Tibial nerve (tissue), 4 donors: Measurements from ENCODE around the gene RRP36. TPM values are rescaled to one million over a fixed set of nuclear protein-coding genes. Genes with fewer than 3 reads are reported as not detected.
"Not testable (repeated sequence)": the region's sequence is repeated elsewhere in the genome, so short reads cannot be mapped to it uniquely, and the experiment has no call there.

Experiments used
- DNase-seq, 2 donors: peaks; one replicate each; pipeline ENCODE4 v3.0.0-alpha.2; 2019; ENCODE audit warnings: low spot score in 2 of 2
- H3K27ac ChIP-seq, 4 donors: fragments of 200-600 bp; sonication (generic) in 3 of 4; one replicate each; pipeline ENCODE4 v1.5.1; 2017 to 2019; ENCODE audit warnings: mild to moderate bottlenecking in 1 of 4
- H3K27me3 ChIP-seq, 2 donors: fragments of 200-600 bp; sonication (generic) in 1 of 2; one replicate each; pipeline versions ENCODE4 v1.5.1 to v1.6.0; 2017 to 2019
- H3K36me3 ChIP-seq, 3 donors: fragments of 200-600 bp; sonication (generic); one replicate each; pipeline ENCODE4 v1.5.1; 2018 to 2019
- H3K4me1 ChIP-seq, 4 donors: fragments of 200-600 bp; sonication (generic) in 3 of 4; one replicate each; pipeline ENCODE4 v1.5.1; 2017 to 2019
- H3K4me3 ChIP-seq, 4 donors: fragments of 200-600 bp; sonication (generic) in 3 of 4; one replicate each; pipeline ENCODE4 v1.5.1; 2017 to 2019; ENCODE audit warnings: mild to moderate bottlenecking in 1 of 4, moderate library complexity in 1 of 4
- H3K9me3 ChIP-seq, 4 donors: fragments of 200-600 bp; sonication (generic) in 3 of 4; one replicate each; pipeline ENCODE4 v1.5.1; 2017 to 2019
- CTCF ChIP-seq, 5 experiments: fragments of 200-600 bp in 3 of 5; fragments of 450-650 bp in 2 of 5; sonication (generic) in 3 of 5; IDR thresholded peaks; one replicate each; pipeline ENCODE4 v1.5.1; 2016 to 2019; ENCODE audit warnings: antibody characterized with exemption in 5 of 5, mild to moderate bottlenecking in 3 of 5, moderate library complexity in 2 of 5
- EP300 ChIP-seq, 2 donors: sonication (generic); formaldehyde crosslinking; IDR thresholded peaks; one replicate each; pipeline ENCODE4 v1.6.1; 2017; ENCODE audit warnings: antibody characterized with exemption in 2 of 2, mild to moderate bottlenecking in 1 of 2
- POLR2A ChIP-seq, 2 donors: fragments of 450-650 bp; IDR thresholded peaks; one replicate each; pipeline ENCODE4 v1.6.1; 2017; ENCODE audit warnings: antibody characterized with exemption in 2 of 2, mild to moderate bottlenecking in 2 of 2, moderate library complexity in 2 of 2
- WGBS, 2 donors: methylation state at CpG; one replicate each; pipeline ENCODE4 v1.1.5; 2018; 5-methylcytosine and 5-hydroxymethylcytosine counted together
- total RNA-seq, 4 donors: library from RNA; depleted of rRNA; stranded (reverse); fragments of >200 nt; gene quantifications; one replicate each; pipeline ENCODE4 v1.1.0, GENCODE V29; 2016

RRP36 gene
- total RNA-seq, 4 donors from 2014 or later = 39.1 to 96.3 (median 52.8) TPM

- Histone ChIP-seq H3K36me3 (peaks cover 0 to 99% (median 26%) of the 10 kb centered on the region in 3 donors), H3K9me3 (no peaks in the 10 kb centered on the region), H3K4me3 (no peak overlapping the region), H3K27me3 (no peaks in the 10 kb centered on the region), H3K27ac (no peak overlapping the region), H3K4me1 (no peaks in the 10 kb centered on the region)
- no peak for TF ChIP-seq POLR2A (IDR thresholded peaks at IDR 0.05)
- TF ChIP-seq EP300 (IDR thresholded peaks at IDR 0.05) = no peak
- TF ChIP-seq CTCF (IDR thresholded peaks at IDR 0.05) = no peak
- 89 to 95% methylated on average over 18 of the region's 18 CpGs for WGBS, 2 donors
- no peak for DNase-seq
Observed at GRCh38 chr6:43040542-43041257, 19.3 kb downstream of the RRP36 start.

- not testable (repeated sequence) for H3K27me3 ChIP-seq, H3K4me3 ChIP-seq, H3K27ac ChIP-seq, H3K4me1 ChIP-seq, DNase-seq, H3K9me3 ChIP-seq
- WGBS, 2 donors = 91 to 92% methylated on average over 8 of the region's 8 CpGs
- H3K36me3 ChIP-seq = peaks cover 0 to 99% (median 26%) of the 10 kb centered on the region in 3 donors
Observed at GRCh38 chr6:43041475-43041874, 20.1 kb downstream of the RRP36 start.

- H3K27me3 ChIP-seq = no peaks in the 10 kb centered on the region
- H3K4me1 ChIP-seq = no peaks in the 10 kb centered on the region
- peaks cover 0 to 99% (median 20%) of the 10 kb centered on the region in 3 donors for H3K36me3 ChIP-seq
- DNase-seq = no peak
- no peak overlapping the region for H3K27ac ChIP-seq
- H3K4me3 ChIP-seq = no peak overlapping the region
- TF ChIP-seq EP300 (IDR thresholded peaks at IDR 0.05) = no peak
- no peak for TF ChIP-seq POLR2A (IDR thresholded peaks at IDR 0.05)
- no peak for TF ChIP-seq CTCF (IDR thresholded peaks at IDR 0.05)
- H3K9me3 ChIP-seq = no peaks in the 10 kb centered on the region
- WGBS, 2 donors = 88 to 94% methylated on average over 9 of the region's 9 CpGs
Observed at GRCh38 chr6:43043310-43043709, 21.9 kb downstream of the RRP36 start.

GRCh38 chr6:43045371-43045930 is 24.0 kb downstream of the RRP36 start:
- H3K36me3 ChIP-seq = peaks cover 0 to 99% (median 18%) of the 10 kb centered on the region in 3 donors

GRCh38 chr6:43047998-43048397 is 26.6 kb downstream of the RRP36 start:
- H3K9me3 ChIP-seq = no peaks in the 10 kb centered on the region
- no peak for DNase-seq
- no peaks in the 10 kb centered on the region for H3K27me3 ChIP-seq
- H3K4me3 ChIP-seq = no peak overlapping the region
- no peak overlapping the region for H3K27ac ChIP-seq
- H3K36me3 ChIP-seq = peaks cover 0 to 85% (median 14%) of the 10 kb centered on the region in 3 donors
- 84 to 92% methylated on average over 6 to 7 of the region's 7 CpGs for WGBS, 2 donors
- no peak for TF ChIP-seq EP300 (IDR thresholded peaks at IDR 0.05)
- no peak for TF ChIP-seq POLR2A (IDR thresholded peaks at IDR 0.05)
- no peak for TF ChIP-seq CTCF (IDR thresholded peaks at IDR 0.05)
- peaks cover 0 to 24% (median 4%) of the 10 kb centered on the region in 4 donors for H3K4me1 ChIP-seq

More at GRCh38 chr6:43045371-43045930, 24.0 kb downstream of the RRP36 start:
- no peak for TF ChIP-seq EP300 (IDR thresholded peaks at IDR 0.05)
- TF ChIP-seq POLR2A (IDR thresholded peaks at IDR 0.05) = no peak
- TF ChIP-seq CTCF (IDR thresholded peaks at IDR 0.05) = no peak
- Histone ChIP-seq H3K9me3 (no peaks in the 10 kb centered on the region), H3K27me3 (no peaks in the 10 kb centered on the region), H3K27ac (no peak overlapping the region), H3K4me3 (no peak overlapping the region), H3K4me1 (no peaks in the 10 kb centered on the region)
- WGBS, 2 donors = 95% methylated on average over 11 of the region's 11 CpGs
- DNase-seq = no peak
